ENCODE measurements around the gene LSM10.

DNA sequence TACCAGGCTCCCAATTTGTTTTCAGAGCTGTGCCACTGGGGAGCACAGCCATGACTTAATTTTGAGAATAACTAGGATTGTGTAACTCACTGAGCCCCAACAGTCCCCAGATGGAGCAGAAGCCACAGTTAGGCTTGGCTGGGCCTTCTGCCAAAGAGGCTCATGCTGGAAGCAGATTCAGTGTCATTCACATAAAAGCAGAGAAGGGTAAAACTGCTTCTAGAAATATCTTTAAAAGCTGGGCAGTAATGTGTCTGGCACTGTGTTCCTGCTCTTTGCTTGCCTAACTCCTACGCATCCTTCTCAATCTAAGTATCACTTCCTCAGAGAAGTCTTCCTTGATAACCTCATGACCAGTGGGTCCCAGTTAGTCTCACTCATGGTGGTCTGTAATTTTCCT, 32.3 kb downstream of the LSM10 start:
- TF ChIP-seq POLR2AphosphoS5 (IDR thresholded peaks at IDR 0.05) (no peak), POLR2A (IDR thresholded peaks at IDR 0.05) (no peak), EP300 (IDR thresholded peaks at IDR 0.05) (no peak)
- TF ChIP-seq, protein P1, sequence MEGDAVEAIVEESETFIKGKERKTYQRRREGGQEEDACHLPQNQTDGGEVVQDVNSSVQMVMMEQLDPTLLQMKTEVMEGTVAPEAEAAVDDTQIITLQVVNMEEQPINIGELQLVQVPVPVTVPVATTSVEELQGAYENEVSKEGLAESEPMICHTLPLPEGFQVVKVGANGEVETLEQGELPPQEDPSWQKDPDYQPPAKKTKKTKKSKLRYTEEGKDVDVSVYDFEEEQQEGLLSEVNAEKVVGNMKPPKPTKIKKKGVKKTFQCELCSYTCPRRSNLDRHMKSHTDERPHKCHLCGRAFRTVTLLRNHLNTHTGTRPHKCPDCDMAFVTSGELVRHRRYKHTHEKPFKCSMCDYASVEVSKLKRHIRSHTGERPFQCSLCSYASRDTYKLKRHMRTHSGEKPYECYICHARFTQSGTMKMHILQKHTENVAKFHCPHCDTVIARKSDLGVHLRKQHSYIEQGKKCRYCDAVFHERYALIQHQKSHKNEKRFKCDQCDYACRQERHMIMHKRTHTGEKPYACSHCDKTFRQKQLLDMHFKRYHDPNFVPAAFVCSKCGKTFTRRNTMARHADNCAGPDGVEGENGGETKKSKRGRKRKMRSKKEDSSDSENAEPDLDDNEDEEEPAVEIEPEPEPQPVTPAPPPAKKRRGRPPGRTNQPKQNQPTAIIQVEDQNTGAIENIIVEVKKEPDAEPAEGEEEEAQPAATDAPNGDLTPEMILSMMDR (IDR thresholded peaks at IDR 0.05), result no peak

All from sigmoid colon (tissue), 4 donors.